Stimulated activated CD8-positive, alpha-beta memory T cell treated with anti-CD3 and anti-CD28 coated beads, Interleukin-4, amount 100 ng/mL, for 24 hours (primary cell): ENCODE measurements around the gene PCNX1.
"Not testable (repeated sequence)": the region's sequence is repeated elsewhere in the genome, so short reads cannot be mapped to it uniquely, and the experiment has no call there.

Source experiments
- DNase-seq: peaks from one replicate; pipeline ENCODE4 v3.0.0-alpha.2; 2020; ENCODE audit warnings: low read depth

Gene PCNX1

GRCh38 chr14:71129716-71130490 lies 222.6 kb downstream of the PCNX1 start:
- not testable (repeated sequence) for DNase-seq

- DNase-seq, result no peak
Measured at GRCh38 chr14:71130491-71131179, 223.4 kb downstream of the PCNX1 start.

- DNase-seq, result no peak
Measured at GRCh38 chr14:71133296-71133695, 226.0 kb downstream of the PCNX1 start.

DNA sequence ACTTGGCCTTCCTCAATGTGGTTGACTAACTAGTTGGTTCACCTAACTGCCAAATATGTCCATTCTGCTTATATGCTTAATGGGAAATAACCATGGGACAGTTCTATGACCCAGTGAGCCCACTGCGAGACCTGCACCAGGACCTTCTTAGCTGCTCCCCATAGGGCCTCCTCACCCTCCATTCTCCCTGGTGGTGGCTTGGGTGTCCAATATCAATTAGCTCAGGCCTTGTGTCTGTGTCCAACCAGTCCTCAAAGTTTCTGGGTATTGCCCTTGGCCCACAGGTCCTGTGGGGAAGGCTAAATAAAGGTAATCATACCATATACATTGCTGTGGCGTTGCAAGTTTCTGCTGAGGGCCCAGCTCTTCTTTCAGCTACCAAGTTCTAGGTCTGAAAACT lies 228.2 kb downstream of the PCNX1 start:
- DNase-seq, result no peak

DNA sequence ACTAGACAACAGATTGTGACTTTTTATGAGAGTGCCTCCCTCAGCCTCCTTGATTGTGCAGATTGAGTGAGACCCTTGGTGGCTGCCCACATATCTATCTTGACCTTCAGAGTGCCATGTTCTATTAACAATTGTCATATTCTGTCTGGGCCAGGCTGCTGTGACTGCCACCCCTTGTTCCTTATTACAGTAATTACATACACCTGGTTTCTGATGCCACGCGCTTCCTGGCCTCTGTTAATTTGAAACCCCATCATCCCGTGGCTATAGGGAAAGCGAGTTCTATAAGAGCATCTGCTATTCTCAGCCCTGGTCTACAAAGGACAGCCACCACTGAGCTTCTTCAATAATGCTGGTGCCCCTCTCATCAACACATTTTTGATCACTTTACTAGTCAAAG lies 228.7 kb downstream of the PCNX1 start:
- no peak for DNase-seq

- DNase-seq, result no peak
Measured at GRCh38 chr14:71136386-71137060, 229.3 kb downstream of the PCNX1 start.

- DNase-seq, result no peak
Measured at GRCh38 chr14:71137536-71138447, 230.5 kb downstream of the PCNX1 start.

DNA sequence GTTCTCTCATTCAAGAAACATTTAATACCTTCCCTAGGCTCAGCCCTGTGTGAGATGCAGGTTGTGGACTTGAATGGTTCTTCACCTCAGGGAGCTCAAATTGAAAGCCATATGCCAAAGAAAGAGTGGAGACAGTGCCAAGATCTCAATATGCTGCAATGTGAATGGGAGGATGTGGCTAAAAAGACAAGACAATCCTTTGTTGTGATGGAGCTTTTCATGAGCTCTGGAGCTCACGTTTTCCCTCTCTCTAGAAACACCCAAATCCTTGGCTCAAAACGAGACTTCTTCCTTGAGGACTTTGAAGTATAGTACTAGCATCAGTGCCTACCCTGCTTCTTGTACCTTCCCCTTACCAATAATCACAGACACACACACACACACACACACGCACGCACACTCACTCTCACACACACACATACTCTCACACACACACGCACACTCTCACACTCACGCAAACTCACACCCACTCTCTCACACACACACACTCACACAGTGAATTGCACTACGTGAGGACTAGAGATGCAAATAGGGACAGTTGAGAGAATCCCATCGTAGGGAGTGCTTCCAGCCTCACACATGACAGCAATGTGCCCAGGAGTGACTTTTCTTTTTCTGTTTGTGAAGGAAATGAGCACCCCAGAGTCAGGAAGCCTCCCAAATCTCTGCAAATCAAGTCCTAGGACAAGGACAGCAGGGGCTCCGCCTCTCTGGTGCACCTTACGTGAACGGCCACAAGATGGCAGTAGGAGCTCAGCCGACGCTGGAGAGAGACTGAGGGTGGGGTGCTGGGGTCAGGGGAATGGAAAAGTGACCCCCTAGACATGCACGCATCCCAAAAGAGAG lies 231.4 kb downstream of the PCNX1 start:
- peak; percentile 23 for DNase-seq

GRCh38 chr14:71139294-71139946 lies 232.2 kb downstream of the PCNX1 start:
- DNase-seq, result no peak

GRCh38 chr14:71140157-71140556 lies 232.9 kb downstream of the PCNX1 start:
- DNase-seq, result no peak

- DNase-seq, result no peak
Measured at GRCh38 chr14:71141701-71142374, 234.6 kb downstream of the PCNX1 start.

DNA sequence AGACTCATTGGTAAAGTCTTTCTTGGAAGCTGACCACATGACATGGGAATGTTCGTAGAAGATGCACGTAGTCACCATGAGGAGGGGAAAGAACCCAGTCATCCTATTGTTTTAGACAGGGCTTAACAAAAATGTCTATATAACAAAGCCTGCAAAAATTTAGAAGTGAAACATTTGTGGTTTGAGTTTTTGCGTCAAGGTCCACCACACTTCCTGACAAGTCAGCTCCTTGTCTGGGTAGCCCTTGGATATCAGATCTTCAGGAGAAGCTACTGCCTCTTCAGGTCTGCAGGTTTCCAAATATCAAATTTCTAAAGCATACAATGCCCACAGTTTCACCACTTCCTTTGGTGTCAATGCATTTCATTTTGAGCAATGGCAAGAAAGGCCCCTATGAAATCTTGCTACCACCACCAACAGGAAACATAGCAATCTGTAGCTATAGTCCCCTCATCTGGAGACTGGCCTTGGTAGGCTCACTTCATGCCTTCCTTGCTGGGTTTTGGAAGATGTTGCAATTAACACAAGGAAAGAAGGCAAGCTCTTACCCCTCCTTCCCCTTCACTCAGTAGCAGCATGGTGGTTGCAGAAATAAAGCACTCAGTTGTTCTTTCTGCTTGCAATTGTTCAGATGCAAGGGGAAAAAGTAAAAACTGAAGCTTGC lies 235.2 kb downstream of the PCNX1 start:
- DNase-seq, result no peak

GRCh38 chr14:71143381-71144290 lies 236.4 kb downstream of the PCNX1 start:
- DNase-seq, result peak; percentile 22

DNA sequence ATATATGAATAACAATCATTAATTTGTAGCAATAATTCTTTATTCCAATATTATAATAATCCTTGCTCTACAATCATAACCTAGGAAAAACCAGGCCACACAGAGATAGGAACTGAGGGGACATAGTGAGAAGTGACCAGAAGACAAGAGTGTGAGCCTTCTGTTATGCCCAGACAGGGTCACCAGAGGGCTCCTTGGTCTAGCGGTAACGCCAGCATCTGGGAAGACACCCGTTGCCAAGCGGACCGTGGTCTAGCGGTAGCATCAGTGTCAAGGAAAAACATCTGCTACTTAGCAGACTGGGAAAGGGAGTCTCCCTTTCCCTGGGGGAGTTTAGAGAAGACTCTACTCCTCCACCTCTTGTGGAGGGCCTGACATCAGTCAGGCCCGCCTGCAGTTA lies 240.1 kb downstream of the PCNX1 start:
- DNase-seq, result not testable (repeated sequence)

DNA sequence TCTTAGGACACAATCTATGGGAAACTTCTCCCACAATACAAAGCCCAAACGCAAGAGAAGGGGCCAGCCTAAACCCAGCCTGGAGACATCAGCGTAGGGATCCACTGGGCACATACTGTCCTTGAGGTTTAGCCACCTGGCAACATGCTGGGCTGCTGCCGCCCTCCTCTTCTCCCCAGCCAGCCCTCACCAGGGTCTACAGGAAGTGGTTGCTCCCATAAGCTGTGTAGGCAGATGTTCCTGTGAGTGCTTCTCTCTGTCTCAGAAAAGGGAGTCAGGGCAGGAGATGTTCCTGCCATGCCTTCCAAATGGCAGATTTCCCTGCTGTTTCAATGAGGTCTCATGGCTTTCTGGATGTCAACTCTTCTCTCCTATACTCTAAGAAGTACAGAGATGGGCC lies 241.4 kb downstream of the PCNX1 start:
- no peak for DNase-seq

DNA sequence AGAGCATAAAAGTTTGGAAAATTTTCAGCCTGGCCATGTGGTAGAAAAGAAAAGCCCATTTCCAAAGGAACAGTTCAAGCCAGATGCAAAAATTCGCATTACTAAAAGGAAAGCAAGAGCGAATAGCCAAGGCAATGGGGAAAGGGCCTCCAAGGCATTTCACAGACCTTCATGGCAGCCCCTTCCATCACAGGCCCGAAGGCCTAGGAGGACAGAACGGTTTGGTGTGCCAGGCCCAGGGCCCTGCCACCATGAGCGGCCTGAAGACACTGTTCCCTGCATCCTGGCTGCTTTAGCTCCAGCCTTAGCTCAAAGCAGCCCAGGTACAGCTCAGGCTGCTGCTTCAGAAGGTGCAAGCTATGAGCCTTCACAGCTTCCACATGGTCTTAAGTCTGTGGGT lies 243.5 kb downstream of the PCNX1 start:
- DNase-seq, result no peak

- no peak for DNase-seq
Measured at GRCh38 chr14:71155743-71156142, 248.5 kb downstream of the PCNX1 start.
